Skeletal muscle tissue (tissue), 4 donors: ENCODE results near the gene FBXO28. TPM values are rescaled to one million over a fixed set of nuclear protein-coding genes. Genes with fewer than 3 reads are reported as not detected.

Source experiments
- H3K27ac ChIP-seq: one replicate; pipeline ENCODE4 v1.7.0; 2013; ENCODE audit warnings: mild to moderate bottlenecking, low read depth, low read length, inconsistent platforms
- H3K27me3 ChIP-seq, 3 donors: one replicate each; pipeline ENCODE4 v1.7.0; 2013; ENCODE audit warnings: low read length in 3 of 3; ENCODE audit not compliant: control insufficient read depth in 3 of 3, insufficient read depth in 3 of 3
- H3K36me3 ChIP-seq, 3 donors: one replicate each; pipeline ENCODE4 v1.7.0; 2013; ENCODE audit warnings: low read length in 3 of 3; ENCODE audit not compliant: control insufficient read depth in 3 of 3, insufficient read depth in 3 of 3
- H3K4me1 ChIP-seq, 3 donors: one replicate each; pipeline ENCODE4 v1.7.0; 2013; ENCODE audit warnings: low read length in 3 of 3, mild to moderate bottlenecking in 3 of 3; ENCODE audit not compliant: control insufficient read depth in 3 of 3, insufficient read depth in 3 of 3
- H3K4me3 ChIP-seq, 3 donors: one replicate each; pipeline ENCODE4 v1.7.0; 2013; ENCODE audit warnings: low read length in 3 of 3
- H3K9ac ChIP-seq, 3 donors: one replicate each; pipeline ENCODE4 v1.7.0; 2013; ENCODE audit warnings: low read length in 3 of 3, mild to moderate bottlenecking in 3 of 3, moderate library complexity in 2 of 3, low read depth in 1 of 3
- H3K9me3 ChIP-seq, 3 donors: one replicate each; pipeline ENCODE4 v1.7.0; 2013; ENCODE audit warnings: low read length in 3 of 3; ENCODE audit not compliant: control insufficient read depth in 3 of 3
- total RNA-seq: library from RNA; depleted of rRNA; stranded (reverse); fragments of >200 nt; gene quantifications from one replicate; pipeline ENCODE4 v1.2.3, GENCODE V29; 2014
- donor health status: Osteomylitis.

Gene FBXO28
- total RNA-seq, 1 donor from 2014 or later: 19.3 TPM

- Histone ChIP-seq H3K36me3 (no peaks in the 10 kb centered on the region), H3K9ac (peak overlapping the region in 2 of 3 donors; percentile 59 to 61), H3K4me3 (peak overlapping the region in 2 of 3 donors; percentile 16 to 17), H3K27ac (peak overlapping the region; percentile 41), H3K27me3 (no peaks in the 10 kb centered on the region), H3K9me3 (no peaks in the 10 kb centered on the region), H3K4me1 (peaks cover 5 to 6% (median 5%) of the 10 kb centered on the region in 3 donors)
These were observed 55.0 kb downstream of the FBXO28 start for GRCh38 chr1:224168859-224169380.

DNA sequence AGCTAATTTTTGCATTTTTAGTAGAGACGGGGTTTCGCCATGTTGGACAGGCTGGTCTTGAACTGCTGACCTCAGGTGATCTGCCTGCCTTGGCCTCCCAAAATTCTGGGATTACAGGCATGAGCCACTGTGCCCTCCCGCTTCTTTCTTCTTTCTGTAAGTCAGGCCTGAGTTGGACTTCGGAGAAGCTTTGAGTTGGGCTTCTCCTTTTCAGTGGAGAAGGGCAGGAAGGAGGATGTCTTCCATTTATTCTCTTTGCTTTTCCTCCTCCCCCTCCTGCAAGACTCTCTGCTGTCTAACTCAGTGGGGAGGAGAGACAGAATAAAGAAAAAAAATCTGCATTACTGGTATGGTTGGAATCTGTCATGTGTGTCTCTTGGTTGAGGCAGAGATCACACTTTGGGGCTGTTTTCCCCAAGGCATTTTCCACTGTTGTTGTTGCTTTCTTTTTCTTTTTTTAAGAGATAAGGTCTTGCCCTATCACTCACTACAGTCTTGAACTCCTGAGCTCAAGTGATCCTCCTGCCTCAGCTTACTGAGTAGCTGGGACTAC lies 55.9 kb downstream of the FBXO28 start:
- peak overlapping the region; percentile 41 for H3K27ac ChIP-seq
- no peaks in the 10 kb centered on the region for H3K9me3 ChIP-seq
- H3K4me3 ChIP-seq: no peak overlapping the region
- no peaks in the 10 kb centered on the region for H3K36me3 ChIP-seq
- H3K9ac ChIP-seq: no peak overlapping the region
- H3K4me1 ChIP-seq: peaks cover 5 to 6% (median 5%) of the 10 kb centered on the region in 3 donors
- H3K27me3 ChIP-seq: no peaks in the 10 kb centered on the region

- Histone ChIP-seq H3K4me3 (no peak overlapping the region), H3K9me3 (no peaks in the 10 kb centered on the region), H3K27me3 (no peaks in the 10 kb centered on the region), H3K9ac (no peak overlapping the region), H3K27ac (no peak overlapping the region), H3K36me3 (no peaks in the 10 kb centered on the region), H3K4me1 (peaks cover 5 to 6% (median 5%) of the 10 kb centered on the region in 3 donors)
These were observed 56.4 kb downstream of the FBXO28 start for GRCh38 chr1:224170343-224170742.

- Histone ChIP-seq H3K36me3 (no peaks in the 10 kb centered on the region), H3K4me3 (no peak overlapping the region), H3K27ac (no peak overlapping the region), H3K27me3 (no peaks in the 10 kb centered on the region), H3K4me1 (peaks cover 5 to 7% (median 6%) of the 10 kb centered on the region in 3 donors), H3K9me3 (no peaks in the 10 kb centered on the region), H3K9ac (no peak overlapping the region)
These were observed 57.0 kb downstream of the FBXO28 start for GRCh38 chr1:224170748-224171478.

GRCh38 chr1:224172229-224172628 lies 58.3 kb downstream of the FBXO28 start:
- H3K36me3 ChIP-seq: no peaks in the 10 kb centered on the region
- no peaks in the 10 kb centered on the region for H3K9me3 ChIP-seq
- H3K27ac ChIP-seq: no peak overlapping the region
- peaks cover 5 to 7% (median 6%) of the 10 kb centered on the region in 3 donors for H3K4me1 ChIP-seq
- no peak overlapping the region for H3K9ac ChIP-seq
- no peak overlapping the region for H3K4me3 ChIP-seq
- H3K27me3 ChIP-seq: no peaks in the 10 kb centered on the region

DNA sequence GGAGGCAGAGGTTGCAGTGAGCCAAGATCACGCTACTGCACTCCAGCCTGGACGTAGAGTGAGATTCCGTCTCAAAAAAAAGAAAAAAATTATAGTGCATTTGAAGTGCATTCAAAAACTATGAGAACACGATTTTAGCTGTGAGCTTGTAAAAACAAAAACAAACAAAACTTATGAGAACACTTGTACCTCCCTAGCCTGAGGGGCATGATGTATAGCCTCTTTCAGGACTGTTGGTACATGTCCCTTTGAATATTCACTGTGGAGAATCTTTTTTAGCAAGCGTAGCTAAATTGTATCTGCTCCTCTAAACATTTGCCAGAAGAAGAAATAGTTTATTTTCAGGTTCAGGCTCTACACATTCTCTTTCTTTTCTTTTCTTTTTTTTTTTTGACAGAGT lies 59.6 kb downstream of the FBXO28 start:
- Histone ChIP-seq H3K27ac (no peak overlapping the region), H3K4me1 (peaks cover 5 to 7% (median 6%) of the 10 kb centered on the region in 3 donors), H3K27me3 (no peaks in the 10 kb centered on the region)

GRCh38 chr1:224175617-224176016 lies 61.7 kb downstream of the FBXO28 start:
- H3K27me3 ChIP-seq: no peaks in the 10 kb centered on the region
- H3K36me3 ChIP-seq: no peaks in the 10 kb centered on the region
- H3K27ac ChIP-seq: no peak overlapping the region
- no peak overlapping the region for H3K4me3 ChIP-seq
- peaks cover 0 to 2% (median 0%) of the 10 kb centered on the region in 3 donors for H3K4me1 ChIP-seq
- no peak overlapping the region for H3K9ac ChIP-seq
- no peaks in the 10 kb centered on the region for H3K9me3 ChIP-seq

More for the DNA sequence above, 59.6 kb downstream of the FBXO28 start:
- Histone ChIP-seq H3K4me3 (no peak overlapping the region), H3K9me3 (no peaks in the 10 kb centered on the region), H3K9ac (no peak overlapping the region), H3K36me3 (no peaks in the 10 kb centered on the region)

GRCh38 chr1:224177356-224177999 lies 63.6 kb downstream of the FBXO28 start:
- peaks cover 0 to 4% (median 3%) of the 10 kb centered on the region in 3 donors for H3K4me1 ChIP-seq

DNA sequence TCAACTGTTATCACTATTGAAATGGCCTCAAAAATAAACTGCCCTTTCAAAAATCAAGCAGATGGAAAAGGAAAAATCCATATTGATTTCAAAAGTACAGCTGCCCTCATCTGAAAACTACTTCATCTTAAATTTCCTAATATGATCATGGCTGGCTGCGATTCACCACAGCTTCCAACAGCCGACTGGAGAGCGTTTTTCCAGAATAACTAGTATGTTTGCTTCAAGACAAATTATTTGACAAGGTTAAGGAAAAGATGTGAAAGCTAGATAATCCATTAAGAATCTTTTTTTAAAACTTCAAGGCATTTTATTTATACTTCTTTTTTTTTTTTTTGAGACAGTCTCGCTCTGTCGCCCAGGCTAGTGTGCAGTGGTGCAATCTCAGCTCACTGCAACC lies 65.0 kb downstream of the FBXO28 start:
- H3K4me3 ChIP-seq: no peak overlapping the region
- no peak overlapping the region for H3K9ac ChIP-seq
- H3K9me3 ChIP-seq: no peaks in the 10 kb centered on the region
- H3K36me3 ChIP-seq: no peaks in the 10 kb centered on the region
- H3K27me3 ChIP-seq: no peaks in the 10 kb centered on the region
- H3K4me1 ChIP-seq: peaks cover 2 to 7% (median 6%) of the 10 kb centered on the region in 3 donors
- H3K27ac ChIP-seq: no peak overlapping the region

More at GRCh38 chr1:224177356-224177999, 63.6 kb downstream of the FBXO28 start:
- no peaks in the 10 kb centered on the region for H3K36me3 ChIP-seq
- no peak overlapping the region for H3K27ac ChIP-seq
- H3K4me3 ChIP-seq: no peak overlapping the region
- no peaks in the 10 kb centered on the region for H3K9me3 ChIP-seq
- H3K27me3 ChIP-seq: no peaks in the 10 kb centered on the region
- no peak overlapping the region for H3K9ac ChIP-seq
